CD4-positive, alpha-beta memory T cell (primary cell): ENCODE measurements around the gene SLC24A4. TPM values are rescaled to one million over a fixed set of nuclear protein-coding genes. Genes with fewer than 3 reads are reported as not detected.
A peak's percentile ranks its signal among the peaks of the same experiment; 100 is the strongest.

ENCODE experiments used
- CTCF ChIA-PET: fragments of 350-600 bp; sonication (Branson Sonifier 250); formaldehyde crosslinking; loops from one replicate; lab custom pipeline; 2021; ENCODE audit warnings: inconsistent platforms; ENCODE audit not compliant: partially characterized antibody; lab: Charles Lee
- POLR2A ChIA-PET: fragments of 350-600 bp; sonication (Branson Sonifier 250); formaldehyde crosslinking; loops from one replicate; lab custom pipeline; 2021; ENCODE audit not compliant: partially characterized antibody; lab: Charles Lee
- DNase-seq, 5 donors: peaks; one replicate each; pipeline versions ENCODE4 v3.0.0 to v3.0.0-alpha.2; 2020 to 2022; ENCODE audit warnings: mixed read lengths in 1 of 5
- H3K27ac ChIP-seq: one replicate; pipeline ENCODE4 v1.7.0; 2013; ENCODE audit warnings: low read depth, low read length
- H3K27me3 ChIP-seq: 2 replicates; pipeline ENCODE4 v1.7.0; 2013; ENCODE audit warnings: mild to moderate bottlenecking, low read length, moderate library complexity; ENCODE audit not compliant: insufficient read depth
- H3K36me3 ChIP-seq: 2 replicates; pipeline ENCODE4 v1.7.0; 2013; ENCODE audit warnings: mild to moderate bottlenecking, low read length, moderate library complexity; ENCODE audit not compliant: insufficient read depth
- H3K4me1 ChIP-seq: 2 replicates; pipeline ENCODE4 v1.7.0; 2013; ENCODE audit warnings: mild to moderate bottlenecking, low read length, moderate library complexity; ENCODE audit not compliant: insufficient read depth
- H3K4me3 ChIP-seq, 2 donors: one replicate each; pipeline ENCODE4 v1.7.0; 2013; ENCODE audit warnings: low read length in 2 of 2, mild to moderate bottlenecking in 1 of 2
- H3K9me3 ChIP-seq, 2 donors: one replicate each; pipeline ENCODE4 v1.7.0; 2013; ENCODE audit warnings: low read length in 2 of 2, control low read depth in 1 of 2; ENCODE audit not compliant: control insufficient read depth in 1 of 2
- H3K27ac Mint-ChIP-seq, 7 donors: one replicate each; pipeline ENCODE4 v1.8.0; 2020 to 2021; ENCODE audit warnings: mixed read lengths in 7 of 7, mild to moderate bottlenecking in 6 of 7, inconsistent platforms in 3 of 7, moderate library complexity in 3 of 7
- H3K27me3 Mint-ChIP-seq, 2 donors: one replicate each; pipeline ENCODE4 v1.8.0; 2020 to 2021; ENCODE audit warnings: mixed read lengths in 2 of 2
- H3K36me3 Mint-ChIP-seq, 2 donors: one replicate each; pipeline ENCODE4 v1.8.0; 2020 to 2021; ENCODE audit warnings: mixed read lengths in 2 of 2, inconsistent platforms in 1 of 2, mild to moderate bottlenecking in 1 of 2
- H3K4me1 Mint-ChIP-seq, 4 donors: one replicate each; pipeline ENCODE4 v1.8.0; 2020 to 2021; ENCODE audit warnings: mixed read lengths in 4 of 4, mild to moderate bottlenecking in 1 of 4
- H3K4me3 Mint-ChIP-seq, 8 donors: one replicate each; pipeline ENCODE4 v1.8.0; 2020 to 2021; ENCODE audit warnings: mixed read lengths in 8 of 8, mild to moderate bottlenecking in 7 of 8, moderate library complexity in 6 of 8, inconsistent platforms in 3 of 8
- H3K9me3 Mint-ChIP-seq, 8 donors: one replicate each; pipeline ENCODE4 v1.8.0; 2020 to 2021; ENCODE audit warnings: mixed read lengths in 8 of 8, mild to moderate bottlenecking in 5 of 8, inconsistent platforms in 3 of 8, moderate library complexity in 1 of 8
- intact Hi-C: fragments of 100-400 bp; cut with micrococcal nuclease; formaldehyde crosslinking; loops from one replicate; pipeline ENCODE4 v1.15.1; 2023
- polyA plus RNA-seq, 2 donors: library from polyadenylated mRNA; unstranded; fragments of 300-500 nt; fragmentation: Illumina TruSeq; gene quantifications; one replicate each; pipeline ENCODE4 v1.2.3, GENCODE V29; 2021
- total RNA-seq, 2 experiments: library from RNA; stranded (reverse); gene quantifications; one replicate each; pipeline ENCODE4 v1.2.3, GENCODE V29; 2021

SLC24A4 gene
- total and polyA plus RNA-seq, 4 experiments from 2014 or later = not detected

- no peak for DNase-seq
- Histone ChIP-seq H3K9me3 (no peaks in the 10 kb centered on the region), H3K4me3 (no peak overlapping the region), H3K36me3 (no peaks in the 10 kb centered on the region), H3K27me3 (no peaks in the 10 kb centered on the region), H3K4me1 (no peaks in the 10 kb centered on the region), H3K27ac (no peak overlapping the region)
- Mint-ChIP-seq H3K27ac (no peak overlapping the region), H3K27me3 (peaks cover 0 to 6% of the 10 kb centered on the region in 2 donors), H3K4me1 (no peaks in the 10 kb centered on the region), H3K36me3 (no peaks in the 10 kb centered on the region), H3K9me3 (no peaks in the 10 kb centered on the region), H3K4me3 (no peak overlapping the region)
- intact Hi-C loops = no loop called here
- ChIA-PET POLR2A (no interaction called here), CTCF (no interaction called here)
Observed at GRCh38 chr14:92412912-92413311, 89.9 kb downstream of the SLC24A4 start.

- H3K9me3 ChIP-seq = no peaks in the 10 kb centered on the region
- DNase-seq = no peak
- H3K4me1 Mint-ChIP-seq = no peaks in the 10 kb centered on the region
- H3K27me3 Mint-ChIP-seq = peaks cover 0 to 6% of the 10 kb centered on the region in 2 donors
- H3K27ac Mint-ChIP-seq = no peak overlapping the region
- CTCF ChIA-PET = no interaction called here
- H3K4me3 Mint-ChIP-seq = no peak overlapping the region
- no peaks in the 10 kb centered on the region for H3K36me3 Mint-ChIP-seq
- intact Hi-C loops = no loop called here
- H3K4me1 ChIP-seq = no peaks in the 10 kb centered on the region
- no peak overlapping the region for H3K4me3 ChIP-seq
- no peaks in the 10 kb centered on the region for H3K36me3 ChIP-seq
- H3K9me3 Mint-ChIP-seq = no peaks in the 10 kb centered on the region
- H3K27ac ChIP-seq = no peak overlapping the region
- H3K27me3 ChIP-seq = no peaks in the 10 kb centered on the region
- POLR2A ChIA-PET = no interaction called here
Observed at GRCh38 chr14:92413379-92413778, 90.4 kb downstream of the SLC24A4 start.

- no peaks in the 10 kb centered on the region for H3K27me3 ChIP-seq
- H3K4me3 ChIP-seq = no peak overlapping the region
- peaks cover 0 to 6% of the 10 kb centered on the region in 2 donors for H3K27me3 Mint-ChIP-seq
- no peaks in the 10 kb centered on the region for H3K9me3 ChIP-seq
- ChIA-PET CTCF (no interaction called here), POLR2A (no interaction called here)
- no peaks in the 10 kb centered on the region for H3K4me1 Mint-ChIP-seq
- no peaks in the 10 kb centered on the region for H3K36me3 Mint-ChIP-seq
- no peak overlapping the region for H3K27ac Mint-ChIP-seq
- H3K36me3 ChIP-seq = no peaks in the 10 kb centered on the region
- peaks cover 0 to 3% (median 0%) of the 10 kb centered on the region in 8 donors for H3K9me3 Mint-ChIP-seq
- H3K4me3 Mint-ChIP-seq = no peak overlapping the region
- H3K27ac ChIP-seq = no peak overlapping the region
- intact Hi-C loops = no loop called here
- no peaks in the 10 kb centered on the region for H3K4me1 ChIP-seq
- DNase-seq = no peak
Observed at GRCh38 chr14:92414690-92415445, 91.9 kb downstream of the SLC24A4 start.

DNA sequence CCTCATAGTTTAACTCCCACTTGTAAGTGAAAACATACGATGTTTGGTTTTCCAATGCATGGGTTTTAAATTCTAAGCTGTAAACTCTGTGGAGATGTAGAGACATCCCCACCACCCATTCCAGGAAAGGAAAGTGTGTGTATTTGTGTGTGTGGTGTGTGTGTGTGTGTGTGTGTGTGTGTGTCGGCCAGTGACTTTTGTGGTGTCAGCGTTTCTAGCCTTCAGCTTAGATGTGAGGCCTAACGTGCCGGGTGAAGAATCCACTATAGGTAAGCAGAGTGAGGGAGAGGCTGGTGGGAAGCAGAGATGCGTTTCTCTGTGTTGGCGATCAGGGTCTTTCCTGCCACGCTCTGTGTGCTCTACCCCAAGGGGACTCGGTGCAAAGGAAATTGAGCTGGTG, 93.0 kb downstream of the SLC24A4 start:
- Mint-ChIP-seq H3K27ac (peak overlapping the region in 1 of 7 donors; percentile 67), H3K36me3 (no peaks in the 10 kb centered on the region), H3K9me3 (peaks cover 0 to 3% (median 0%) of the 10 kb centered on the region in 8 donors), H3K27me3 (peaks cover 0 to 5% of the 10 kb centered on the region in 2 donors), H3K4me1 (no peaks in the 10 kb centered on the region), H3K4me3 (no peak overlapping the region)
- Histone ChIP-seq H3K4me1 (no peaks in the 10 kb centered on the region), H3K27ac (no peak overlapping the region), H3K9me3 (no peaks in the 10 kb centered on the region), H3K27me3 (no peaks in the 10 kb centered on the region), H3K4me3 (no peak overlapping the region), H3K36me3 (no peaks in the 10 kb centered on the region)
- no peak for DNase-seq
- intact Hi-C loops = no loop called here
- POLR2A ChIA-PET = no interaction called here
- CTCF ChIA-PET = no interaction called here

GRCh38 chr14:92416544-92416943, 93.6 kb downstream of the SLC24A4 start:
- POLR2A ChIA-PET = no interaction called here
- peaks cover 0 to 3% (median 0%) of the 10 kb centered on the region in 8 donors for H3K9me3 Mint-ChIP-seq
- Histone ChIP-seq H3K36me3 (no peaks in the 10 kb centered on the region), H3K27ac (no peak overlapping the region), H3K4me3 (no peak overlapping the region), H3K9me3 (no peaks in the 10 kb centered on the region), H3K27me3 (no peaks in the 10 kb centered on the region), H3K4me1 (no peaks in the 10 kb centered on the region)
- no peaks in the 10 kb centered on the region for H3K4me1 Mint-ChIP-seq
- intact Hi-C loops = no loop called here
- CTCF ChIA-PET = no interaction called here
- no peaks in the 10 kb centered on the region for H3K36me3 Mint-ChIP-seq
- no peak for DNase-seq
- peaks cover 0 to 6% of the 10 kb centered on the region in 2 donors for H3K27me3 Mint-ChIP-seq
- H3K27ac Mint-ChIP-seq = no peak overlapping the region
- no peak overlapping the region for H3K4me3 Mint-ChIP-seq

- H3K27ac ChIP-seq = no peak overlapping the region
- H3K9me3 ChIP-seq = no peaks in the 10 kb centered on the region
- no peaks in the 10 kb centered on the region for H3K27me3 ChIP-seq
- no peak for DNase-seq
- no peak overlapping the region for H3K27ac Mint-ChIP-seq
- H3K4me1 ChIP-seq = no peaks in the 10 kb centered on the region
- no peaks in the 10 kb centered on the region for H3K36me3 ChIP-seq
- H3K4me1 Mint-ChIP-seq = no peaks in the 10 kb centered on the region
- POLR2A ChIA-PET = no interaction called here
- H3K4me3 Mint-ChIP-seq = no peak overlapping the region
- H3K36me3 Mint-ChIP-seq = no peaks in the 10 kb centered on the region
- H3K4me3 ChIP-seq = no peak overlapping the region
- intact Hi-C loops = no loop called here
- H3K9me3 Mint-ChIP-seq = peaks cover 0 to 3% (median 0%) of the 10 kb centered on the region in 8 donors
- peaks cover 0 to 2% of the 10 kb centered on the region in 2 donors for H3K27me3 Mint-ChIP-seq
- CTCF ChIA-PET = no interaction called here
Observed at GRCh38 chr14:92417759-92418158, 94.8 kb downstream of the SLC24A4 start.

DNA sequence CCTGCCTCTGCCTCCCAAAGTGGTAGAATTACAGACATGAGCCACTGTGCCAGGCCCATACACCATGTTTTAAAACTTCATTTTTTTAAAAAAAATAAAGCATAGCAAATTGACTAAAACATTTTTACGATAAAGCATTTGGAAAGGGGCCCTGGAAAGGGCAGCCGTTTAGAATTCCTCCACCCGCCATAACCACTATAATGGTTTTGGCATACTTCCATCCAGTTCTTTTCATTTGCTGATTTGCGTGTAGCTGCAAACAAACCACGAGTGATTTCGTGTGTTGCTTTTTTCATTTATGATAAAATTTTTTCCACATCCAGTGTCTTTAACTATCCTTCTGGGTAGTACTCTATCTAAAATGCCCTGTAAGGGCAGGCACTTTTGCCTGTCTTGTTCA, 98.8 kb downstream of the SLC24A4 start:
- no peaks in the 10 kb centered on the region for H3K4me1 ChIP-seq
- no peaks in the 10 kb centered on the region for H3K9me3 ChIP-seq
- H3K27me3 Mint-ChIP-seq = peaks cover 0 to 2% of the 10 kb centered on the region in 2 donors
- H3K27ac ChIP-seq = no peak overlapping the region
- no peaks in the 10 kb centered on the region for H3K36me3 Mint-ChIP-seq
- ChIA-PET CTCF (no interaction called here), POLR2A (no interaction called here)
- no peaks in the 10 kb centered on the region for H3K27me3 ChIP-seq
- H3K27ac Mint-ChIP-seq = no peak overlapping the region
- no peak overlapping the region for H3K4me3 Mint-ChIP-seq
- H3K4me1 Mint-ChIP-seq = peaks cover 4 to 6% (median 6%) of the 10 kb centered on the region in 4 donors
- intact Hi-C loops = no loop called here
- no peak for DNase-seq
- H3K9me3 Mint-ChIP-seq = peaks cover 0 to 3% (median 0%) of the 10 kb centered on the region in 8 donors
- H3K36me3 ChIP-seq = no peaks in the 10 kb centered on the region
- H3K4me3 ChIP-seq = no peak overlapping the region
